LNCAP (cell line): ENCODE data around the gene RASSF8.

Experiments used
- TF ChIP-seq, protein P1 (sequence below): fragments of 450-650 bp; IDR thresholded peaks from 2 replicates; pipeline ENCODE4 v1.5.1; 2017; ENCODE audit warnings: mild to moderate bottlenecking

Gene RASSF8

DNA sequence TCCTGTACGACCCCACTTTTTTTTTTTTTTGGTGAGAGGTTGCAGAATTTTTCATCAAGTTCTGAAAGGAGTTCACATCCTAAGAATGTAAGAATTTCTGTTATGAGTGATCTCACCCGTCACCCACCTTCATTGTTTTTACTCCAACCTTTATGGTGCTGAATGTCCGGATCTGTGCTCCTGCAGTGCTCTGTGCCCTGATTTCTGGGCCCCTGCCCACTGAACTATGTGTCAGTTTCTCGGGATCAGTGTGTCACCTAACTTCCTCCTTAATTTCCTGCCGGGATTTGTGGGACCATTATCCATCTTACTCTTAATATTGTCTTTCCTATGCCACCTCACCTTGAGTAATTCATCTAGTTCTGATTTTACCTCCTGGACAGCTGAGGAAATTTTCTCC is 11.6 kb downstream of the RASSF8 start:
- TF ChIP-seq, protein P1, sequence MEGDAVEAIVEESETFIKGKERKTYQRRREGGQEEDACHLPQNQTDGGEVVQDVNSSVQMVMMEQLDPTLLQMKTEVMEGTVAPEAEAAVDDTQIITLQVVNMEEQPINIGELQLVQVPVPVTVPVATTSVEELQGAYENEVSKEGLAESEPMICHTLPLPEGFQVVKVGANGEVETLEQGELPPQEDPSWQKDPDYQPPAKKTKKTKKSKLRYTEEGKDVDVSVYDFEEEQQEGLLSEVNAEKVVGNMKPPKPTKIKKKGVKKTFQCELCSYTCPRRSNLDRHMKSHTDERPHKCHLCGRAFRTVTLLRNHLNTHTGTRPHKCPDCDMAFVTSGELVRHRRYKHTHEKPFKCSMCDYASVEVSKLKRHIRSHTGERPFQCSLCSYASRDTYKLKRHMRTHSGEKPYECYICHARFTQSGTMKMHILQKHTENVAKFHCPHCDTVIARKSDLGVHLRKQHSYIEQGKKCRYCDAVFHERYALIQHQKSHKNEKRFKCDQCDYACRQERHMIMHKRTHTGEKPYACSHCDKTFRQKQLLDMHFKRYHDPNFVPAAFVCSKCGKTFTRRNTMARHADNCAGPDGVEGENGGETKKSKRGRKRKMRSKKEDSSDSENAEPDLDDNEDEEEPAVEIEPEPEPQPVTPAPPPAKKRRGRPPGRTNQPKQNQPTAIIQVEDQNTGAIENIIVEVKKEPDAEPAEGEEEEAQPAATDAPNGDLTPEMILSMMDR, result no peak

GRCh38 chr12:25970916-25971653 is 12.6 kb downstream of the RASSF8 start:
- TF ChIP-seq, protein P1, result no peak

DNA sequence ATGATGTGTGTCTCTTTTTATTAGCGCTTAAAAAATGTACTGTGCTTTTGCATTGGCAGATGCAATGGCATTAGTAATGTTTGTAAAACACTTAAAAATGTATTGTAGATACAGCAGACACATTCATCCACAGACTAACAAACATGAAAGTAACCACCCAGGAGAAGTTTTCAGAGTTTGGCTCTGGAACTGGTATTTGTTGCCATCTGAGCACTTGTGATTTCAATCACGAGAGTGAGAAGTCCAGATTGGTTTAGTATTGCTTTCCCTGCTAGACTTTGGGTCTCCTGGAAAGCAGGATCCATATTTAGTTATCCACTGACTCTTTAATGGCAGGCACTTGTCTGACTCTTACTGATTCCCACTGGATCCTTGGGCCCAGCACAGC is 13.2 kb downstream of the RASSF8 start:
- TF ChIP-seq, protein P1, result no peak

GRCh38 chr12:25972783-25973182 is 14.3 kb downstream of the RASSF8 start:
- TF ChIP-seq, protein P1, result no peak

GRCh38 chr12:25975179-25975578 is 16.7 kb downstream of the RASSF8 start:
- TF ChIP-seq, protein P1, result no peak

DNA sequence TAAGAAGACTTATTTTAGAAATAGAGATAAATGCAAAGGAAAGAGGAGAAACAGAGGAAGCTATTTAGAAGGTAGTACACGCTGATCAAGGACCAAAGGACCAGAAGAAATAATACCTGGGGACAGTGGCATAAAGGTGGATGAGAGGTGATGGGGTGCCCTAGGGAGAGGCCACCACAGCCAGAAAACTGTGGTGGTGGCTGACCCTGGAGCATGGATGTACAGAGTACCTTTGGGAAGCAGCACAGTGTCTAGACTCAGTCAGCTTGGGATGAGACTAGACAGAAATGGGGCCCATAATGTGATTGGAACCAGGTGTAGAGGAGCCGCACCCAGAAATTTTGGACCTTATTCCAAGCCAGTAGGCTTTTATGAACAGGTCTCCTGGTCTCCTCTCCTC is 17.2 kb downstream of the RASSF8 start:
- TF ChIP-seq, protein P1, result no peak

DNA sequence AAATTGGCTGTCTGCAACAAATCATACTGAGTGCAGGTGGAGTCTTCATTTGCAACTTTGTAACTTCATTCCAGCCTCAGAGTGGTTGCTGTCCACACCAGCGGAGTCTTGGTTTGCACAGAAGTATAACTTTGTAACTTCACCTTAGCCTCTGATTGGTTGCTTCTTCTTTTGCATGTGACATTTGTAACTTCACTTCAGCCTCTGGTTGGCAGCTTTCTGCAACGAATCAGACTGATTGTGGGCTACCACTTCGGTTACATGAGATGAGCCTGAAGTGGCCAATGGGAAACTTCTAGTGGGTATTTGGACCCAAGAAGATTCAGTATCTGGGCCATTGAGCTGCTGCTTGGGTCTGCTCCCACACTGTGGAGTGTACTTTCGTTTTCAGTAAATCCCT is 17.8 kb downstream of the RASSF8 start:
- TF ChIP-seq, protein P1, result no peak

DNA sequence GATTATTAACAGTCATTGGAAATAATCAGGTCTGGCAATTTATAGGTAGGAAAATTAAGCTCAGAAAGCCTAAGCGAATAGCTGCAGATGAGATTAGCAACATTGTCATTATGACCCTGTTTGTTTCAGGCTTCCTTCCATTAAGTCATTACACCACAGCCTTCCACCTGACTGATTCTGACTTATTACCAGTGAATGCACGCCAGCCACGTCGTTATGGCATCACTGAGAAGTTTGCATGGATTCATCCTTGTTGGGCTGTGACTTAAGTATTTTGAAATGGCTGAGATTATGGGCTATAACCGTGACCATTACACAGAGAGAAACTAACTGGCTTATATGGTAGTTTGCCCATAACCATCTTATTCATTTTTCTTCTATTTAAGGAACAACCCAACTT is 18.6 kb downstream of the RASSF8 start:
- TF ChIP-seq, protein P1, result no peak
